Pancreas (tissue), 10 donors: Measurements from ENCODE around the gene ARL16. TPM values are rescaled to one million over a fixed set of nuclear protein-coding genes. Genes with fewer than 3 reads are reported as not detected.

Source experiments
- ATAC-seq, 4 donors: fragments of 200-7000 bp; cut with Tn5 transposase; one replicate each; pipeline versions ENCODE4 v1.8.0 to v1.9.1; 2020; ENCODE audit warnings: mild to moderate bottlenecking in 4 of 4, moderate library complexity in 4 of 4
- DNase-seq, 6 donors: peaks; one replicate each; pipeline ENCODE4 v3.0.0-alpha.2; 2020
- FAIRE-seq: peaks from 2 replicates; lab custom pipeline; 2012; peaks lifted over from hg19 to GRCh38; lab: Jason Lieb, UNC
- H3K27ac ChIP-seq, 4 donors: fragments of 200-600 bp; sonication (generic); 1 replicate in 3 of 4; 2 replicates in 1 of 4; pipeline versions ENCODE4 v1.5.0 to v1.8.0; 2020
- H3K27me3 ChIP-seq, 4 donors: fragments of 200-600 bp; one replicate each; pipeline ENCODE4 v1.8.0; 2021
- H3K36me3 ChIP-seq, 3 donors: fragments of 200-600 bp; sonication (generic) in 1 of 3; one replicate each; pipeline versions ENCODE4 v1.5.0 to v1.8.0; 2020 to 2021
- H3K4me1 ChIP-seq, 3 donors: fragments of 200-600 bp; one replicate each; pipeline ENCODE4 v1.8.0; 2021
- H3K4me3 ChIP-seq, 4 donors: fragments of 200-600 bp; sonication (generic) in 2 of 4; one replicate each; pipeline versions ENCODE4 v1.5.0 to v1.8.0; 2020 to 2021
- H3K9me3 ChIP-seq, 4 donors: fragments of 200-600 bp; one replicate each; pipeline ENCODE4 v1.8.0; 2021
- CTCF ChIP-seq, 4 donors: fragments of 200-600 bp; sonication (generic) in 3 of 4; IDR thresholded peaks; one replicate each; pipeline versions ENCODE4 v1.5.0 to v1.8.0; 2021; ENCODE audit warnings: antibody characterized with exemption in 4 of 4
- WGBS, 2 donors: extraction: QIAGEN DNeasy Blood & Tissue Kit; methylation state at CpG; one replicate each; pipeline ENCODE4 v1.1.7; 2013; 5-methylcytosine and 5-hydroxymethylcytosine counted together
- intact Hi-C, 3 donors: fragments of 100-400 bp; cut with DNase I; formaldehyde crosslinking; loops; one replicate each; pipeline versions ENCODE4 v1.11.1 to v1.14.2; 2022
- polyA plus RNA-seq, 2 donors: library from polyadenylated mRNA; stranded (reverse); fragments of 200-250 nt; gene quantifications; one replicate each; pipeline ENCODE4 v1.2.3, GENCODE V29; 2013
- total RNA-seq, 6 donors: library from RNA; stranded (reverse); fragmentation: NEBNext Ultra II Directional in 4 of 6; extraction: Animal tissue kit (Norgen Biotek cat#: 25700) in 4 of 6; gene quantifications; one replicate each; pipeline versions ENCODE4 v1.2.1 to v1.2.4, GENCODE V29; 2021 to 2023
- donor health status: healthy with polysubstance abuse.
- donor health status: DM: no; HTN: no; CAD: no; lungs with moderate emphysema.
- donor health status: DM: no; HTN: no; CAD: no.
- donor health status: control.
- donor health status: control.
- donor health status: Bipolar disorder and iron deficiency.
- donor health status: DM: yes; HTN: yes; CAD: no.
- donor health status: DM: no; HTN: no; CAD: no.
- donor health status: DM: no; HTN: no; CAD: no.
- donor health status: DM: yes; HTN: yes; CAD: no.

Gene ARL16
- total and polyA plus RNA-seq, 8 donors: 10.5 to 119 (median 13.7) TPM

- FAIRE-seq (no peak), DNase-seq (no peak), ATAC-seq (no peak)
- intact Hi-C loops: no loop called here
- 55 to 60% methylated on average over 12 of the region's 12 CpGs for WGBS, 2 donors
- Histone ChIP-seq H3K4me3 (no peak overlapping the region), H3K36me3 (no peaks in the 10 kb centered on the region), H3K4me1 (no peaks in the 10 kb centered on the region), H3K27ac (no peak overlapping the region), H3K27me3 (peaks cover 0 to 12% (median 3%) of the 10 kb centered on the region in 4 donors), H3K9me3 (no peaks in the 10 kb centered on the region)
- no peak for TF ChIP-seq CTCF (IDR thresholded peaks at IDR 0.05)
Measured at GRCh38 chr17:81646869-81647600, 36.6 kb downstream of the ARL16 start.

DNA sequence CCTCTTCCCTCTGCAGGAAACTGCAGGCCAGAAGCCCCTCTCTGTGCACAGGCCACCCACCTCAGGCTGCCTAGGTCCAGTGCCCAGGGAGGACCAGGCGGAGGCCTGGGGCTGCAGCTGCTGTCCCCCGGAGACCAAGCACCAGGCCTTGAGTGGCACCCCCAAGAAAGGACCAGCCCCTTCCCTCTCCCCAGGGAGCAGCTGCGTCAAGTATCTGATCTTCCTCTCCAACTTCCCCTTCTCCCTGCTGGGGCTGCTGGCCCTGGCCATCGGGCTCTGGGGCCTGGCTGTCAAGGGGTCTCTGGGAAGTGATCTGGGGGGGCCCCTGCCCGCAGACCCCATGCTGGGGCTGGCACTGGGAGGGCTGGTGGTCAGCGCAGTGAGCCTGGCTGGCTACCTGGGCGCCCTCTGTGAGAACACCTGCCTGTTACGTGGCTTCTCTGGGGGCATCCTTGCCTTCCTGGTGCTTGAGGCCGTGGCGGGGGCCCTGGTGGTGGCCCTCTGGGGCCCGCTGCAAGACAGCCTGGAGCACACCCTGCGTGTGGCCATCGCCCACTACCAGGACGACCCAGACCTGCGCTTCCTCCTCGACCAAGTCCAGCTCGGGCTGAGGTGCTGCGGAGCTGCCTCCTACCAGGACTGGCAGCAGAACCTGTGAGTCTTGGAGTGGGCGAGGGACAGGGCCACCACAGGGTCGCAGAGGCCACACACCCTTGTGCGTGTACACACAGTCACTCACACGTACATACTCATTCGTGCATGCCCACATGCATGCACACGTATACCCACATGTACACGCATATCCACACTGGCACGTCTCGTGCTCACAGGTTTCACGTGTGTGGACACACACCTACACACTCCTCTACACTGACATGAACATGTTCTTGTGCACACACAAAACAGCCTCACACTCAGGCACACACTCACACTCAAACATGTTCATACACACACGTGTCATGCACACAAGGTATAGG lies 38.3 kb downstream of the ARL16 start:
- FAIRE-seq (no peak), ATAC-seq (no peak), DNase-seq (no peak)
- no peaks in the 10 kb centered on the region for H3K9me3 ChIP-seq
- H3K36me3 ChIP-seq: no peaks in the 10 kb centered on the region
- intact Hi-C loops: no loop called here
- WGBS, 2 donors: 80 to 85% methylated on average over 24 to 29 of the region's 29 CpGs
- H3K27me3 ChIP-seq: peaks cover 0 to 12% (median 3%) of the 10 kb centered on the region in 4 donors
- H3K27ac ChIP-seq: no peak overlapping the region
- H3K4me3 ChIP-seq: no peak overlapping the region
- no peak for TF ChIP-seq CTCF (IDR thresholded peaks at IDR 0.05)
- no peaks in the 10 kb centered on the region for H3K4me1 ChIP-seq

GRCh38 chr17:81644496-81644895 lies 39.1 kb downstream of the ARL16 start:
- Histone ChIP-seq H3K36me3 (no peaks in the 10 kb centered on the region), H3K27me3 (peaks cover 0 to 12% (median 3%) of the 10 kb centered on the region in 4 donors), H3K4me3 (no peak overlapping the region), H3K27ac (no peak overlapping the region), H3K4me1 (no peaks in the 10 kb centered on the region), H3K9me3 (no peaks in the 10 kb centered on the region)
- ATAC-seq: no peak
- DNase-seq: no peak
- intact Hi-C loops: no loop called here
- TF ChIP-seq CTCF (IDR thresholded peaks at IDR 0.05): no peak
- 85 to 92% methylated on average over 14 to 15 of the region's 15 CpGs for WGBS, 2 donors
- no peak for FAIRE-seq

DNA sequence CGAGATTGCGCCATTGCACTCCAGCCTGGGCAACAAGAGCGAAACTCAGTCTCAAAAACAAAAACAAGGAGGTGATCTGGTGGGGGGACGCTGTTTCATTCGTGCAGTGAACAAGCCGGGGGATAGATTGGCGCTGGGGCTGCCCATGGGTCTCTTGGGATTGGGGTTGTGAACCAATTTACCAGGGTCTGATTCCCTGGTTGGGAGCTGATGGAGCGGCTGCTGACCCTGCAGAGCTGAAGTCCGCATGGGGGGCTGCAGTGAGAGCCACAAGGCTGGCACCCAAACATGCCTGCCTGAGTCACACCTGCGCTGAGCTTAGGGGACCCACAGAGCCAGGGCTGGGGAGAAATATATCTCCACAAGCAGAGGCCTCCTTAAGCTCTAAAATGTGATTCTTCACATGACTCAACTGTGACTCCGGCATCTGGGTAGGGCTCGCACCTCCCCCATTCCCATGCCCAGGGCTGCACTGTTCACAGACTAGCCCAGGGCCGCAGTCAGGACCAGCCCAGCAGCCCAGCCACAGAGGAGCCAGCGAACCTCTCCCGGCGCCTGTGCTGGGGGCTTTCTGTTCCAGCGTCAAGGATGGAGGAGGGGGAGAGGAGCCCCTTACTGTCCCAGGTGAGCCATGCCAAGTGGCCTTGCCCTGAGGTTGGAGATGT lies 41.6 kb downstream of the ARL16 start:
- no peak overlapping the region for H3K4me3 ChIP-seq
- no peaks in the 10 kb centered on the region for H3K9me3 ChIP-seq
- TF ChIP-seq CTCF (IDR thresholded peaks at IDR 0.05): no peak
- H3K27me3 ChIP-seq: no peaks in the 10 kb centered on the region
- no peak overlapping the region for H3K27ac ChIP-seq
- intact Hi-C loops: no loop called here
- FAIRE-seq (no peak), DNase-seq (peak in 1 of 6 donors; percentile 36), ATAC-seq (no peak)
- 89 to 93% methylated on average over 16 to 17 of the region's 17 CpGs for WGBS, 2 donors
- H3K4me1 ChIP-seq: peaks cover 0 to 5% (median 0%) of the 10 kb centered on the region in 3 donors
- H3K36me3 ChIP-seq: no peaks in the 10 kb centered on the region
